SK-N-SH (cell line): ENCODE measurements around the gene ANKRD44.

ENCODE experiments used
- CTCF ChIP-seq: fragments of 200-600 bp; sonication (generic); IDR thresholded peaks from 2 replicates; pipeline ENCODE4 v1.6.1; 2017; ENCODE audit warnings: antibody characterized with exemption, mild to moderate bottlenecking, moderate library complexity
- FOXM1 ChIP-seq: IDR thresholded peaks from 2 replicates; pipeline ENCODE4 v1.4.0; 2012; ENCODE audit warnings: low read depth, mild to moderate bottlenecking
- MAX ChIP-seq: IDR thresholded peaks from 2 replicates; pipeline ENCODE4 v1.4.0; 2012; ENCODE audit warnings: low read depth
- PBX3 ChIP-seq: IDR thresholded peaks from 2 replicates; pipeline ENCODE4; 2012
- POLR2AphosphoS5 ChIP-seq: IDR thresholded peaks from 2 replicates; pipeline ENCODE4 v1.6.1; 2012; ENCODE audit warnings: low read depth, low read length
- RAD21 ChIP-seq: IDR thresholded peaks from 2 replicates; pipeline ENCODE4 v1.6.1; 2012; ENCODE audit warnings: mild to moderate bottlenecking, low read length
- RCOR1 ChIP-seq: fragments of 150-350 bp; IDR thresholded peaks from 2 replicates; pipeline ENCODE4 v1.6.1; 2017; ENCODE audit warnings: antibody characterized with exemption, low read length
- REST ChIP-seq: IDR thresholded peaks from 2 replicates; pipeline ENCODE4 v1.6.1; 2012; ENCODE audit warnings: mild to moderate bottlenecking, low read depth, low read length, moderate library complexity
- SMC3 ChIP-seq: IDR thresholded peaks from 2 replicates; pipeline ENCODE4 v1.6.1; 2012; ENCODE audit warnings: low read depth, low read length, improper control_type of control experiment
- YY1 ChIP-seq: IDR thresholded peaks from 2 replicates; pipeline ENCODE4 v1.4.0; 2012; ENCODE audit warnings: low read depth, mild to moderate bottlenecking

- no peak for TF ChIP-seq CTCF
- no peak for TF ChIP-seq YY1
- TF ChIP-seq MAX: no peak
- no peak for TF ChIP-seq FOXM1
- TF ChIP-seq RAD21: no peak
- TF ChIP-seq SMC3: no peak
- TF ChIP-seq PBX3: no peak
- TF ChIP-seq REST: no peak
- TF ChIP-seq RCOR1: no peak
- no peak for TF ChIP-seq POLR2AphosphoS5
Observed at GRCh38 chr2:197072533-197072932, 238.0 kb downstream of the ANKRD44 start.
